Left colon (tissue), 2 donors: ENCODE measurements around the gene C21orf91. TPM values are rescaled to one million over a fixed set of nuclear protein-coding genes. Genes with fewer than 3 reads are reported as not detected.
"Not testable (repeated sequence)": the region's sequence is repeated elsewhere in the genome, so short reads cannot be mapped to it uniquely, and the experiment has no call there.

Source experiments
- ATAC-seq: fragments of 200-7000 bp; cut with Tn5 transposase; one replicate; pipeline ENCODE4 v1.9.1; 2020; ENCODE audit warnings: mild to moderate bottlenecking, moderate library complexity
- DNase-seq, 2 donors: peaks; one replicate each; pipeline ENCODE4 v3.0.0-alpha.2; 2020
- intact Hi-C, 2 donors: fragments of 100-400 bp; cut with DNase I in 1 of 2; cut with micrococcal nuclease in 1 of 2; formaldehyde crosslinking; loops; one replicate each; pipeline versions ENCODE4 v1.11.2 to v1.14.0; 2022; cut with DNase I, micrococcal nuclease
- total RNA-seq, 2 donors: library from RNA; stranded (reverse); fragmentation: NEBNext Ultra II Directional; extraction: Animal tissue kit (Norgen Biotek cat#: 25700); gene quantifications; one replicate each; pipeline ENCODE4 v1.2.1, GENCODE V29; 2021
- donor health status: DM: no; HTN: no; CAD: no.
- donor health status: DM: yes; HTN: yes; CAD: no.

The C21orf91 gene
- total RNA-seq, 2 donors from 2014 or later = 4.6 to 9.1 TPM

GRCh38 chr21:17783003-17783402 lies 36.2 kb downstream of the C21orf91 start:
- DNase-seq = no peak
- no peak for ATAC-seq
- intact Hi-C loops = no loop called here

DNA sequence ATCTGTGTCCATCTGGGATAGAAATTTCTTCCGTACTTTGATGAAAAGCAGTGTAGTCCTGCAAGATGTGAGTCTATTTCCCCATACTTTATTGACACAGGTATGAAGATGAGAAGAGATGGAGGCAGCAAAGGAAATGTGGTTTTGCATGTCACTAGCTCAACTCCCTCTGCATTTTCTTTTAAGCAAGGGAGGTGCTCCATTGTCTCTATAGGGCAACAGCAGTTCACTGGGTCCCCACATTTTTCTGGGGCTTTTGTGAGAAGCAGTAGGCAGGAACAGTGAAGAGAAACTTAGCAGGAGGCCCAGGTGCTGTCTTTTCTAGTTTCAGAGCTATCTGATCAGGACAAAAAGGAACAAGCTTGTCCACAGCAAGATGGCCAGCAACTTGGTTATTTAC lies 37.1 kb downstream of the C21orf91 start:
- intact Hi-C loops = no loop called here
- ATAC-seq (no peak), DNase-seq (no peak)

DNA sequence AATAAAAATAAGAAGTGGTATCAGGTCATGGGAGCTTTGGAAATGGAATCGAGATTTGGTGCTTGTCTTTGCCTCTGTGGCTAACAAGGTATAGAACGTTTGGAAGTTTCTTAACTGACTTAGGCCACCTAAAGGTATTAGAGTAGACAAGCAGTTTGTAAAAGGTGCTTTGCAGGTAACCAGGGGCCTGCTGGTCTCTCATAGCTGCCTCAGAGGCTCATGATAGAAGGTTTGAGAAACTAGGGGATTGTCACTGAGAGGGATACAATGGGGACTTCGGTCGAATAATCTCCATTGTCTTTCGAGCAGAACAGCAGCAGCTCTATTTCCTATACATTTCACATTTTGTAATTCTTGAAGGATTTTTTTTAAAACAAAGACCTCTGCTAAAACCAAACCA lies 37.6 kb downstream of the C21orf91 start:
- DNase-seq (no peak), ATAC-seq (no peak)
- intact Hi-C loops = no loop called here

DNA sequence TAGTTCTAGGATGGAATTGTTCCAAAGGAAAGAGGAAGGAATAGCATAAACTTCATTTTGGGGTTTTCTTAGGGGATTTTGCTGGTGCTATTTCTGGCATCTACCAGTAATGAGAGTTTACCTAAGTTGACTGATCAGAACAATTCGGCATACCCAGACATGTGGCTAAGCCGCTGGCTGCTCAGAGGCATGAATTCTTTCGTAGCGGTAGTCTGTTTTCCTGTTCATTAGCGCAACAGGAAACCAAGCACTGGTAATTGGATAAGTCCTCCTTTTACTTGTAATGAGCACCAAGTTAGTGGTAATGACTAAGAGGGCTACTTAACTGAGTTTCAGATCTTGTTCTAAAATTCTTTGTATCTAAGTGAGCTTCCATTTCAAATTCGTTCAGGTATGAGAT lies 38.6 kb downstream of the C21orf91 start:
- ATAC-seq (no peak), DNase-seq (no peak)
- intact Hi-C loops = no loop called here

- no peak for ATAC-seq
- intact Hi-C loops = no loop called here
- no peak for DNase-seq
Measured at GRCh38 chr21:17779980-17780379, 39.2 kb downstream of the C21orf91 start.

- intact Hi-C loops = no loop called here
- ATAC-seq (no peak), DNase-seq (no peak)
Measured at GRCh38 chr21:17779496-17779895, 39.7 kb downstream of the C21orf91 start.

GRCh38 chr21:17777072-17777765 lies 41.9 kb downstream of the C21orf91 start:
- intact Hi-C loops = no loop called here
- ATAC-seq (no peak), DNase-seq (no peak)

DNA sequence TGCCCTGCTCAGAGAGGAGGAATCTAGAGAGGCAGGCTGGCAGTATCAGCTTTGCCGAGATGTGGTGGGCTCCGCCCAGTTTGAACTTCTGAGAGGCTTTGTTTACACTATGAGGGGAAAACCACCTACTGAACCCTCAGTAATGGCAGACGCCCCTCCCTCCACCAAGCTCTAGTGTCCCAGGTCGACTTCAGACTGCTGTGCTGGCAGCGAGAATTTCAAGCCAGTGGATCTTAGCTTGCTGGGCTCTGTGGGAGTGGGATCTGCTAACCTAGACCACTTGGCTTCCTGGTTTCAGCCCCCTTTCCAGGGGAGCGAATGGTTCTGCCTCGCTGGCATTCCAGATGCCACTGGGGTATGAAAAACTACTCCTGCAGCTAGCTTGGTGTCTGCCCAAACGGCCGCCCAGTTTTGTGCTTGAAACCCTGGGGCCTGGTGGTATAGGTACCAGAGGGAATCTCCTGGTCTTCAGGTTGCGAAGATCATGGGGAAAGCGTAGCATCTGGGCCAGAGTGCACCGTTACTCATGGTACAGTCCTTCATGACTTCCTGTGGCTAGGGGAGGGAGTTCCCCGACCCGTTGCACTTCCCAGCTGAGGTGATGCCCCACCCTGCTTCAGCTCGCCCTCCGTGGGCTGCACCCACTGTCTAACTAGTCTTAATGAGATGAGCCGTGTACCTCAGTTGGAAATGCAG lies 43.6 kb downstream of the C21orf91 start:
- peak in 1 of 2 donors; percentile 25 for DNase-seq
- intact Hi-C loops = no loop called here
- ATAC-seq = no peak

- ATAC-seq, DNase-seq, intact Hi-C loops: not testable (repeated sequence)
Measured at GRCh38 chr21:17775021-17775420, 44.1 kb downstream of the C21orf91 start.

- ATAC-seq (no peak), DNase-seq (no peak)
- intact Hi-C loops = no loop called here
Measured at GRCh38 chr21:17769447-17769845, 49.7 kb downstream of the C21orf91 start.

GRCh38 chr21:17768840-17769446 lies 50.2 kb downstream of the C21orf91 start:
- ATAC-seq = peak; percentile 85
- no peak for DNase-seq

GRCh38 chr21:17765207-17765606 lies 53.9 kb downstream of the C21orf91 start:
- ATAC-seq (no peak), DNase-seq (no peak)
- intact Hi-C loops = no loop called here

More at GRCh38 chr21:17768840-17769446, 50.2 kb downstream of the C21orf91 start:
- intact Hi-C loops = no loop called here

- ATAC-seq (no peak), DNase-seq (no peak)
- intact Hi-C loops = no loop called here
Measured at GRCh38 chr21:17763288-17764037, 55.7 kb downstream of the C21orf91 start.

GRCh38 chr21:17759511-17760178 lies 59.5 kb downstream of the C21orf91 start:
- intact Hi-C loops = no loop called here
- DNase-seq (no peak), ATAC-seq (no peak)

DNA sequence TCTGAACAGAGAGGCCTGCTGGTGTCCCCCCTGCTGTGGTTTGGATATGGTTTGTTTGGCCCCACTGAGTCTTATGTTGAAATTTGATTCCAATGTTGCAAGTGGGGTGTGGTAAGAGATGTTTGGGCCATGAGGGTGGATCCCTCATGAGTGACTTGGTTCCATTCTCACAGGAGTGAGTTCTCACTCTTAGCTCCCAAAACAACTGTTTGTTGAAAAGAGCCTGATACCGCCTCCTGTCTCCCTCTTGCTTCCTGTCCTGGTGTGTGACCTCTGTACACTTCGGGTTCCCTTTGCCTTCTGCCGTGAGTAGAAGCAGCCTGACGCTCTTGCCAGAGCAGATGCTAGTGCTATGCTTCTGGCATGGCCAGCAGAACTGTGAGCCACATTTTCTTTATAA lies 60.5 kb downstream of the C21orf91 start:
- ATAC-seq = no peak
- intact Hi-C loops = no loop called here
- DNase-seq = no peak

DNA sequence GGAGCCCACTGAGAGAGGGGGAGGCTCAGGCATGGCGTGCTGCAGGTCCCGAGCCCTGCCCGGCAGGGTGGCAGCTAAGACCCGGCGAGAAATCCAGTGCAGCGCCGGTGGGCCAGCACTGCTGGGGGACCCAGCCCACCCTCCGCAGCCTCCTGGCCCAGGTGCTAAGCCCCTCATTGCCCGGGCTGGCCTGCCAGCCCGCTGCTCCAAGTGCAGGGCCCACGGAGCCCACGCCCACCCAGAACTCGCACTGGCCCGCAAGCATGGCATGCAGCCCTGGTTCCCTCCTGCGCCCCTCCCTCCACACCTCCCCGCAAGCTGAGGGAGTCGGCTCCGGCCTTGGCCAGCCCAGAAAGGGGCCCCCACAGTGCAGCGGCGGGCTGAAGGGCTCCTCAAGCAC lies 61.5 kb downstream of the C21orf91 start:
- intact Hi-C loops = no loop called here
- ATAC-seq (no peak), DNase-seq (no peak)

GRCh38 chr21:17753736-17754135 lies 65.4 kb downstream of the C21orf91 start:
- intact Hi-C loops = no loop called here
- no peak for ATAC-seq
- no peak for DNase-seq

- ATAC-seq (no peak), DNase-seq (no peak)
- intact Hi-C loops = no loop called here
Measured at GRCh38 chr21:17752171-17752570, 67.0 kb downstream of the C21orf91 start.

- intact Hi-C loops = no loop called here
- no peak for DNase-seq
- ATAC-seq = no peak
Measured at GRCh38 chr21:17746920-17747319, 72.2 kb downstream of the C21orf91 start.
